ENCODE results near the gene FGF22.

FGF22 gene

GRCh38 chr19:629961-630714 lies 9.5 kb upstream of the FGF22 start:
- Mint-ChIP-seq H3K9me3 (no peaks in the 10 kb centered on the region), H3K27ac (no peak overlapping the region), H3K27me3 (ENCODE audit: low read depth) (peaks cover 3% of the 10 kb centered on the region), H3K4me3 (peak overlapping the region in 2 of 3 experiments; percentile 57 to 58), H3K4me1 (peaks cover 11% of the 10 kb centered on the region), H3K36me3 (ENCODE audit: low read depth) (peaks cover 26% of the 10 kb centered on the region)
- TF ChIP-seq, protein P1, sequence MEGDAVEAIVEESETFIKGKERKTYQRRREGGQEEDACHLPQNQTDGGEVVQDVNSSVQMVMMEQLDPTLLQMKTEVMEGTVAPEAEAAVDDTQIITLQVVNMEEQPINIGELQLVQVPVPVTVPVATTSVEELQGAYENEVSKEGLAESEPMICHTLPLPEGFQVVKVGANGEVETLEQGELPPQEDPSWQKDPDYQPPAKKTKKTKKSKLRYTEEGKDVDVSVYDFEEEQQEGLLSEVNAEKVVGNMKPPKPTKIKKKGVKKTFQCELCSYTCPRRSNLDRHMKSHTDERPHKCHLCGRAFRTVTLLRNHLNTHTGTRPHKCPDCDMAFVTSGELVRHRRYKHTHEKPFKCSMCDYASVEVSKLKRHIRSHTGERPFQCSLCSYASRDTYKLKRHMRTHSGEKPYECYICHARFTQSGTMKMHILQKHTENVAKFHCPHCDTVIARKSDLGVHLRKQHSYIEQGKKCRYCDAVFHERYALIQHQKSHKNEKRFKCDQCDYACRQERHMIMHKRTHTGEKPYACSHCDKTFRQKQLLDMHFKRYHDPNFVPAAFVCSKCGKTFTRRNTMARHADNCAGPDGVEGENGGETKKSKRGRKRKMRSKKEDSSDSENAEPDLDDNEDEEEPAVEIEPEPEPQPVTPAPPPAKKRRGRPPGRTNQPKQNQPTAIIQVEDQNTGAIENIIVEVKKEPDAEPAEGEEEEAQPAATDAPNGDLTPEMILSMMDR (IDR thresholded peaks at IDR 0.05; ENCODE audit: unreplicated experiment in 3 of 3) = no peak

- H3K27ac Mint-ChIP-seq = peak overlapping the region in 2 of 3 experiments; percentile 68 to 89
- peaks cover 7% of the 10 kb centered on the region for H3K27me3 Mint-ChIP-seq (ENCODE audit: low read depth)
- peak overlapping the region; percentile 94 to 98 (median 96) for H3K4me3 Mint-ChIP-seq
- H3K9me3 Mint-ChIP-seq = no peaks in the 10 kb centered on the region
- peaks cover 11% of the 10 kb centered on the region for H3K4me1 Mint-ChIP-seq
- TF ChIP-seq, protein P1 (IDR thresholded peaks at IDR 0.05; ENCODE audit: unreplicated experiment in 3 of 3) = no peak
- H3K36me3 Mint-ChIP-seq (ENCODE audit: low read depth) = peaks cover 17% of the 10 kb centered on the region
These were observed 7.1 kb upstream of the FGF22 start for GRCh38 chr19:632579-633067.

- Mint-ChIP-seq H3K4me3 (peak within 1 kb of the TSS; percentile 94 to 98 (median 96)), H3K4me1 (peaks cover 11% of the 10 kb centered on the region), H3K27ac (peak within 1 kb of the TSS; percentile 72 to 89 (median 86)), H3K9me3 (no peaks in the 10 kb centered on the region), H3K27me3 (ENCODE audit: low read depth) (peaks cover 13% of the 10 kb centered on the region), H3K36me3 (ENCODE audit: low read depth) (peaks cover 15% of the 10 kb centered on the region)
- TF ChIP-seq, protein P1 (IDR thresholded peaks at IDR 0.05; ENCODE audit: unreplicated experiment in 3 of 3) = peak in 1 of 3 experiments; percentile 34
These were observed 6.5 kb upstream of the FGF22 start, which contains the start of gene POLRMT for GRCh38 chr19:633068-633785. TSS of gene POLRMT (minus strand) at chr19:633537. CDS start at chr19:633512, 25 bp downstream.

DNA sequence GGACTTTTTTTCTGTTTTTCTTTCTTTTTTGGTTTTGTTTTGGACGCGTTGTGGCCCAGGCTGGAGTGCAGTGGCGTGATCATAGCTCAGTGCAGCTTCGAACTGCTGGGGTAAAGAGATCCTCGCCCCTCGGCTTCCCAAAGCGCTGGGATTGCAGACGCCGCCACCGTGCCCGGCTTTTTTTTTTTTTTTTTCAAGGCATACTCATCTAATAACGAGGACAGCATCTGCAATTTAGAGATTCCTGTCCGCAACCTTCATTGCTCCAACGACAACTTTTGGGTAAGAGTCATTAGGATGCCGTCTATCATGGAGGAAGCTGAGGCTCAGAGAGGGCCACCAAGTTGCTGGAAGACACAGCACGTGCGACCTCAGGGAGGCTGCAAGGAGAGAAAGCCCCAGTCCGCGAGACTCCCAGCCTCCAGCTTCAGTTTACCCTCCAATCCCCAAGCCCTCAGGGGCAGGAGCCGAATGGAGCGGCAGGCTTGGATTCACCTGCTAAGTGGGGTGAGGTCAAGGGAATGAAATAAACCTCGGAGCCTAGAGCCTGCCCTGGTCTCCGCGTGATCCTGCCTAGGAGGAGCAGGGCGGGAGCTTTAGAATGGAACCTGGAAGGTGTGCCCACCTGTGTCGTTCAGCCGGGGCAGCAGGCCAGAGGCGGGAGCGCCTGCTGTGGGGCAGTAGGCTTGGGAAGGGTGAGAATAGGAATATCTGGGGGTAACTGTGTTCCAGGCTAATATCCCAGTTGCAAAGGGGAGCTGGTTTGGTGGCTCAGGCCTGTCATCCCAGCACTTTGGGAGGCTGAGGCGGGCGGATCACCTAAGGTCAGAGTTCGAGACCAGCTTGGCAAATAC lies 5.7 kb upstream of the FGF22 start:
- H3K9me3 Mint-ChIP-seq = no peaks in the 10 kb centered on the region
- peak overlapping the region; percentile 72 to 86 (median 76) for H3K27ac Mint-ChIP-seq
- peak overlapping the region; percentile 94 to 98 (median 96) for H3K4me3 Mint-ChIP-seq
- peaks cover 8% of the 10 kb centered on the region for H3K36me3 Mint-ChIP-seq (ENCODE audit: low read depth)
- H3K4me1 Mint-ChIP-seq = peaks cover 8% of the 10 kb centered on the region
- H3K27me3 Mint-ChIP-seq (ENCODE audit: low read depth) = peaks cover 14% of the 10 kb centered on the region
- TF ChIP-seq, protein P1 (IDR thresholded peaks at IDR 0.05; ENCODE audit: unreplicated experiment in 3 of 3) = no peak

- TF ChIP-seq, protein P1 (IDR thresholded peaks at IDR 0.05; ENCODE audit: unreplicated experiment in 3 of 3) = no peak
- peaks cover 5% of the 10 kb centered on the region for H3K4me1 Mint-ChIP-seq
- H3K36me3 Mint-ChIP-seq (ENCODE audit: low read depth) = peaks cover 4% of the 10 kb centered on the region
- H3K9me3 Mint-ChIP-seq = no peaks in the 10 kb centered on the region
- no peak overlapping the region for H3K27ac Mint-ChIP-seq
- peak overlapping the region; percentile 56 to 96 (median 58) for H3K4me3 Mint-ChIP-seq
- H3K27me3 Mint-ChIP-seq (ENCODE audit: low read depth) = peaks cover 18% of the 10 kb centered on the region
These were observed 4.6 kb upstream of the FGF22 start for GRCh38 chr19:634975-635652.
